ENCODE measurements around the gene HHIP.
"Not testable (repeated sequence)": the region's sequence is repeated elsewhere in the genome, so short reads cannot be mapped to it uniquely, and the experiment has no call there.

The HHIP gene

GRCh38 chr4:144754562-144755410 lies 108.8 kb downstream of the HHIP start:
- DNase-seq (ENCODE audit: low read depth in 2 of 2), result no peak

DNA sequence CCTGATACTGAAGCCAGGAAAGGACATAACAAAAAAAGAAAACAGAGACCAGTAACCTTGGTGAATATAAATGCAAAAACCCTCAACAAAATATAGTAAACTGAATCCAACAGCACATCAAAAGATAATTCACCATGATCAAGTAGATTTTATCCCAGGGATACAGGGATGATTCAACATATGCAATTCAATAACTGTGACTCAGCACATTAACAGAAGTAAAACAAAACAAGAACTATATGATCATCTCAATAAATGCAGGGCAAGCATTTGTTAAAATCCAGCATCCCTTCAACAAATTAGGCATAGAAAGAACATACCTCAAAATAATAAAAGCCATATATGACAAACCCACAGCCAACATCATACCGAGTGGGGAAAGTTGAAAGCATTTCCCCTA lies 112.0 kb downstream of the HHIP start:
- no peak for DNase-seq (ENCODE audit: low read depth in 2 of 2)

GRCh38 chr4:144768809-144769208 lies 122.9 kb downstream of the HHIP start:
- DNase-seq (ENCODE audit: low read depth in 2 of 2), result not testable (repeated sequence)

GRCh38 chr4:144778364-144778763 lies 132.4 kb downstream of the HHIP start:
- no peak for DNase-seq (ENCODE audit: low read depth in 2 of 2)

DNA sequence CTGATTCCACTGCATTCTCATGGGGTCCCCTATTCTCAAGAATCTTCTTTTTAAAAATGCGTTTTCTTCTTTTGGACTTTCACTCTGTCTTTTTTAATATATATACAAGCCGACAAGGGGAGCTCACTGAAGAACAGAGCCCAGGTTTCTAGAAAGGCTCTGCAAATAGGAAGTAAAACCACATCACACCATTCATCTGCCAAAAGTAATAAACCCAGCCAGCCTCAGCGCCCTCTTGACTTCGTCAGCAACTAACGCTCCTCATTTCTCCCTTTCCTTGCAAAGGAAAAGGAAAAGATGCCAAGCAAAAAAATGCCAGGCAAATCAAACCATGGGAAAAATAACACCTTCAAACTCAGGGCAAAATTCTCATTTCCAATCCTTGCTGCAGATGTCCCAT lies 136.4 kb downstream of the HHIP start:
- DNase-seq (ENCODE audit: low read depth in 2 of 2), result no peak

GRCh38 chr4:144785961-144786360 lies 140.0 kb downstream of the HHIP start:
- no peak for DNase-seq (ENCODE audit: low read depth in 2 of 2)

DNA sequence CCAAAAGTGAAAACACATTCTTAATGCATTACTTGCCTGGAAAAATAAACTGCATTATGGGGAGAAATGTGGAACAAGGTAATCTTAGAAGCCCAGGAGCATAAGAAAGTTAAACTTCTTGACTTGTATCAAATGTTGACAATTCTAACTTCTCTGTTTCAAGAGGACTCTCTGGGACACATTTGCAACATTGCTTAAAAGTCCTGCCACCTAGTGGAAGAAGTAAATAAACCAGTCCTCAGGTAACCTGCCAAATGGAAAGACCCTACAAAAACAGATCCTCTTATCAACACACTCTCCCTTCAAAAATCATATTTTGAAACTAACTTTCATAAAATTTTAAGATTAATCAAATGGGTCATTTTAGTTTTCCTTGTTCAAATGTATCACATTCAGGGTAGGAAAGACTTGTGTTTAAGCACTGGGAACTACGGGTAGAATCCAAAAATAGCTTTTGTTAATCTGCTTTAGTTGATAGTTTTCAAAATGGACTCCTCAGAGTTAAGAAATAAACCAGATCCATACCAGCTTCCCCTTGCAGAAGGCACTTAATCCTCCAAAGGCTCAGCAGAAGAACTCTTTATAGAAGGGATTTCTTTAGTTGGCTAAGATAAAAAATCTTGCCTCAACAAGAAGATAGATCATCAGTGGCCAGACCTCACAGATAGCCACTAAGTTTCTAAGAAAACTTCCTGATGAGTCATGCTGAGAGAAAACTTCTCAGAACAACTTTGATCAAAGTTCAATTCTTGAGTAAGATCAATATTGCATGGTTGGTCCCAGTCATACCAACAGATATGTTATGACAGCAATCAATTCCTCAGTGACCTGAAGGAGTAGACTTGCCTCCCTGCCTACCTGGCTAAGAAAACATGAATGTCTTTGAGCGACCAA lies 141.7 kb downstream of the HHIP start:
- DNase-seq (ENCODE audit: low read depth in 2 of 2), result no peak

DNA sequence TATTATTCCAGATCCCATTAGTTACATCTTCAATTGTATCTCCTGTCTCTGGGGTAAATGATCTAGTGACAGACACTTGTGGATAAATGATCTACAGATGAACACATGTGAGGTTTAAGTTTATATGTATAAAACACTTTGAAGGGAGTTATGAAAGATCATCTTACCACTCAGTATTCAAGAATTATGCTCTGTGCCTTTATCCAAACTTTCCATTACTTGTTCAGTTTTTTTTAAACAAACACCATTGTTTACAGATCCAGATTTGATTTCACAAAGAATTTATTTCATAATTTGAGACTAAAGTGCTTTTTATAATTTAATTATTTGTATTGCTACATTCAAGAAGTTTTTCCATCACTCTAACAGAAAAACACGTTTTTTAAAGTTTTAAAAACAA lies 142.5 kb downstream of the HHIP start:
- DNase-seq (ENCODE audit: low read depth in 2 of 2), result no peak

DNA sequence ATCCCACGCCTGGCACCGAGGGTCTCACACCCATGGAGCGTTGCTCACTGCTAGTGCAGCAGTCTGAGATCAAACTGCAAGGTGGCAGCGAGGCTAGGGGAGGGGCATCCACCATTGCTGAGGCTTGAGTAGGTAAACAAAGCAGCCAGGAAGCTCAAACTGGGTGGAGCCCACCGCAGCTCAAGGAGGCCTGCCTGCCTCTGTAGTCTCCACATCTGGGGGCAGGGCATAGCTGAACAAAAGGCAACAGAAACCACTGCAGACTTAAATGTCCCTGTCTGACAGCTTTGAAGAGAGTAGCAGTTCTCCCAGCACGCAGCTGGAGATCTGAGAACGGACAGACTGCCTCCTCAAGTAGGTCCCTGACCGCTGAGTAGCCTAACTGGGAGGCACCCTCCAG lies 146.0 kb downstream of the HHIP start:
- DNase-seq (ENCODE audit: low read depth in 2 of 2), result not testable (repeated sequence)

Measured in stimulated activated CD4-positive, alpha-beta T cell treated with anti-CD3 and anti-CD28 coated beads, Interleukin-15, amount 100 ng/mL, for 48 hours (primary cell).